ENCODE measurements around the gene PDE6C.

The PDE6C gene

GRCh38 chr10:93629647-93630305 is 17.4 kb downstream of the PDE6C start:
- WGBS (ENCODE audit: insufficient coverage), result 90% methylated on average over 5 of the region's 7 CpGs

DNA sequence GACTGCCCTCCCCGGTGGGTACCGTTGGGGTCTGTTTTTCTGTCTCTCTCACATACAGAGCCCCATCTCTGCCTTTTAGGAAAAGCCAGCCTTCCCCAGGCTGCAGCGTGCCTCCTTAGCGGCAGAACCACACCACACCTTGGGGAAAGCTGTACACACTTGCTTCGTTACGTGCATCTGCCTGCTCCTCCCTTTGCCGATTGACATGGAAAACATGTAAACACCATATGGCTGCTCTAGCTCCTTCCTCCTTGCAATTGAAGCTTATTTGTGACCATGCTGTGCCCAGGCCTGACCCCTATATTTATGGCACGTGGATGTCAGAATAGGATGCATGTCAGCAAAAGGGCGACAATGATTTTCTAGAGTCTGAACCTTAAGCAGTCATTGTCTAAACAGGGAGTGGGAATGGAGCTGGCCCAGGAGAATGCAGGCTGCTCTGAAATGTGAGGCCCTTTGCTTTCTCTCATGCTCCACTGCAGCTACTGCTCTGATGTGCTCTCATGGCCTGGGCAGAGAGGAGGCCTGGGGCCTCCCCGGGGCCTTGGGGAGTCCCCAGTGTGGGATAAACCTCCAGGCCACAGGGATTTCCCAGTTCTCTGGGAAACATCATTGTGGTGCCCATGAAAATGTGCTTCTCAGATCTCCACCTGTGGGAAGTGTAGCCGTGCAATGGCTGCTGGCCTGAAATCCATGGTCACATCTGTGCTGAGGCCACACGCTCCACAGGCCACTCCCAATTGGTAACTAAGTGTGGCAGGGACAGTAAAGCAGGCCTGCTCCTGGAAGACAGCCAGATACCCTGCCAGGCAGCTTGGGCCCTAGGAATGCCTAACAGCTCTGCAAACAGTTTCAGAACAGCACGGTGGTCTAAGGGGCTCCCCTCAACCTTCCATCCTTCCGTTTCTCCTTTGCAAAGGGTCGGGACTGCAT is 18.6 kb downstream of the PDE6C start:
- POLR2A ChIA-PET, result no interaction called here
- Histone ChIP-seq H3K4me1 (ENCODE audit: control extremely low read depth in 1 of 4, control insufficient read depth in 4 of 4, insufficient read depth in 4 of 4, low read length in 3 of 4) (no peaks in the 10 kb centered on the region), H3K9me3 (ENCODE audit: control extremely low read depth in 1 of 5, control insufficient read depth in 4 of 5, insufficient read depth in 2 of 5, low read depth in 1 of 5, low read length in 4 of 5) (peaks cover 0 to 1% (median 0%) of the 10 kb centered on the region in 5 experiments), H3K4me3 (ENCODE audit: control insufficient read depth in 1 of 7, extremely low read depth in 1 of 7, insufficient read depth in 4 of 7, low read depth in 2 of 7, low read length in 6 of 7) (no peak overlapping the region), H3K27ac (ENCODE audit: insufficient read depth in 1 of 2, low read depth in 1 of 2, low read length in 2 of 2, poor library complexity in 1 of 2, severe bottlenecking in 2 of 2) (no peak overlapping the region), H3K27me3 (replicated peaks in 2 of 5; ENCODE audit: control insufficient read depth in 4 of 5, insufficient read depth in 5 of 5, low read length in 4 of 5) (no peaks in the 10 kb centered on the region), H3K36me3 (ENCODE audit: control insufficient read depth in 4 of 4, insufficient read depth in 4 of 4, low read length in 3 of 4) (no peaks in the 10 kb centered on the region)
- no peak for DNase-seq
- WGBS (ENCODE audit: insufficient coverage), result 95% methylated on average over 14 of the region's 15 CpGs
- CTCF ChIA-PET, result interaction anchor here (0.6 kb wide), 1 partner anchor 43 kb away, joined by 3 read pairs; no protein-coding TSS in a partner anchor

More at GRCh38 chr10:93629647-93630305, 17.4 kb downstream of the PDE6C start:
- no peaks in the 10 kb centered on the region for H3K4me1 ChIP-seq (ENCODE audit: control extremely low read depth in 1 of 4, control insufficient read depth in 4 of 4, insufficient read depth in 4 of 4, low read length in 3 of 4)
- no peak overlapping the region for H3K4me3 ChIP-seq (ENCODE audit: control insufficient read depth in 1 of 7, extremely low read depth in 1 of 7, insufficient read depth in 4 of 7, low read depth in 2 of 7, low read length in 6 of 7)
- DNase-seq, result no peak
- no peaks in the 10 kb centered on the region for H3K36me3 ChIP-seq (ENCODE audit: control insufficient read depth in 4 of 4, insufficient read depth in 4 of 4, low read length in 3 of 4)
- H3K27ac ChIP-seq (ENCODE audit: insufficient read depth in 1 of 2, low read depth in 1 of 2, low read length in 2 of 2, poor library complexity in 1 of 2, severe bottlenecking in 2 of 2), result no peak overlapping the region
- H3K9me3 ChIP-seq (ENCODE audit: control extremely low read depth in 1 of 5, control insufficient read depth in 4 of 5, insufficient read depth in 2 of 5, low read depth in 1 of 5, low read length in 4 of 5), result no peaks in the 10 kb centered on the region
- H3K27me3 ChIP-seq (replicated peaks in 2 of 5; ENCODE audit: control insufficient read depth in 4 of 5, insufficient read depth in 5 of 5, low read length in 4 of 5), result no peaks in the 10 kb centered on the region
- CTCF ChIA-PET, result interaction anchor here (0.6 kb wide), 1 partner anchor 42 kb away, joined by 3 read pairs; no protein-coding TSS in a partner anchor
- POLR2A ChIA-PET, result no interaction called here

DNA sequence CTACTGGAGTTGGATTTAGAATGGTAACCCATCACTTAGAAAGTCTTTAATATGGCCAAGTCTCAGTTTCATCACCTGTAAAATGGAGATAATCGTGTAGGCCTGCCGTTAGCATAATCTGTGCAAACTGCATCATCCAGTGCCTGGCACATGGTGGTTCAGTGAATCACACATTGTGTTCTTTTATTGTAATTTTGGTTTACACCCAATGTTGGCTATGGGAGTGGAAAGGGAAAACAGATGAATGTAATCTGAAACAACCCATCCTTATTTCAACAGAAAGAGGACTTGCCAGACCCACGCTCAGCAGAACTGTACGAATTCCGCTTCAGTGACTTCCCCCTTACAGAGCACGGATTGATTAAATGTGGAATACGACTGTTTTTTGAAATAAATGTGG is 27.5 kb downstream of the PDE6C start:
- 97% methylated on average over 6 of the region's 7 CpGs for WGBS (ENCODE audit: insufficient coverage)
- no peak for DNase-seq
- H3K27ac ChIP-seq (ENCODE audit: insufficient read depth in 1 of 2, low read depth in 1 of 2, low read length in 2 of 2, poor library complexity in 1 of 2, severe bottlenecking in 2 of 2), result no peak overlapping the region
- no peaks in the 10 kb centered on the region for H3K27me3 ChIP-seq (replicated peaks in 2 of 5; ENCODE audit: control insufficient read depth in 4 of 5, insufficient read depth in 5 of 5, low read length in 4 of 5)
- H3K4me1 ChIP-seq (ENCODE audit: control extremely low read depth in 1 of 4, control insufficient read depth in 4 of 4, insufficient read depth in 4 of 4, low read length in 3 of 4), result no peaks in the 10 kb centered on the region
- ChIA-PET POLR2A (no interaction called here), CTCF (no interaction called here)
- no peak overlapping the region for H3K4me3 ChIP-seq (ENCODE audit: control insufficient read depth in 1 of 7, extremely low read depth in 1 of 7, insufficient read depth in 4 of 7, low read depth in 2 of 7, low read length in 6 of 7)
- H3K9me3 ChIP-seq (ENCODE audit: control extremely low read depth in 1 of 5, control insufficient read depth in 4 of 5, insufficient read depth in 2 of 5, low read depth in 1 of 5, low read length in 4 of 5), result peaks cover 0 to 2% (median 0%) of the 10 kb centered on the region in 5 experiments
- H3K36me3 ChIP-seq (ENCODE audit: control insufficient read depth in 4 of 4, insufficient read depth in 4 of 4, low read length in 3 of 4), result no peaks in the 10 kb centered on the region

GRCh38 chr10:93652857-93653256 is 40.5 kb downstream of the PDE6C start:
- H3K36me3 ChIP-seq (ENCODE audit: control insufficient read depth in 4 of 4, insufficient read depth in 4 of 4, low read length in 3 of 4), result no peaks in the 10 kb centered on the region
- CTCF ChIA-PET, result no interaction called here

DNA sequence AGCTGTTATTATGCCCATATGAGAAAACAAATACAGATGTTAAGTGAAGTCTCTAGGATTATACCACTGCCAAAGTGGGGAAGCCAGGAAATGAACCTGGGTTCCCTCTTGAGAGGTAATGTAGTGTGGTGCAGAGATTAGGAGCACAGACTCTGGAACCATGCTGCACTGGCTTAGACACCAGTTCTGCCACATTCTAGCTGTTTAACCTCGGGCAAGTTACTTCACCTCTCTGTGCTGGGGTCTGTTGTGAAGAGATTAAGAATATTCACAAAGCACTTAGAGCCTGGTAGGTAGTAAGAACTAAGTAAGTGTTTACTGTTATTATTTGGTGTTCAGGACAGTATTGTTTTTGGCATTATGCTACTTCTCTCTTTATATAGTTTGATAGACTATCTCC is 41.9 kb downstream of the PDE6C start:
- Histone ChIP-seq H3K27ac (ENCODE audit: insufficient read depth in 1 of 2, low read depth in 1 of 2, low read length in 2 of 2, poor library complexity in 1 of 2, severe bottlenecking in 2 of 2) (no peak overlapping the region), H3K4me1 (ENCODE audit: control extremely low read depth in 1 of 4, control insufficient read depth in 4 of 4, insufficient read depth in 4 of 4, low read length in 3 of 4) (no peaks in the 10 kb centered on the region), H3K9me3 (ENCODE audit: control extremely low read depth in 1 of 5, control insufficient read depth in 4 of 5, insufficient read depth in 2 of 5, low read depth in 1 of 5, low read length in 4 of 5) (peaks cover 0 to 5% (median 5%) of the 10 kb centered on the region in 5 experiments), H3K36me3 (ENCODE audit: control insufficient read depth in 4 of 4, insufficient read depth in 4 of 4, low read length in 3 of 4) (no peaks in the 10 kb centered on the region), H3K4me3 (ENCODE audit: control insufficient read depth in 1 of 7, extremely low read depth in 1 of 7, insufficient read depth in 4 of 7, low read depth in 2 of 7, low read length in 6 of 7) (no peak overlapping the region), H3K27me3 (replicated peaks in 2 of 5; ENCODE audit: control insufficient read depth in 4 of 5, insufficient read depth in 5 of 5, low read length in 4 of 5) (no peaks in the 10 kb centered on the region)
- ChIA-PET POLR2A (no interaction called here), CTCF (interaction anchor here (1.0 to 1.2 kb wide), 2 partner anchors 9 to 23 kb away, joined by 3 to 4 read pairs; no protein-coding TSS in a partner anchor)
- no peak for DNase-seq
- WGBS (ENCODE audit: insufficient coverage), result 100% methylated on average over 1 of the region's 1 CpG

More at GRCh38 chr10:93652857-93653256, 40.5 kb downstream of the PDE6C start:
- no peak for DNase-seq
- no peak overlapping the region for H3K27ac ChIP-seq (ENCODE audit: insufficient read depth in 1 of 2, low read depth in 1 of 2, low read length in 2 of 2, poor library complexity in 1 of 2, severe bottlenecking in 2 of 2)
- peaks cover 0 to 5% (median 5%) of the 10 kb centered on the region in 5 experiments for H3K9me3 ChIP-seq (ENCODE audit: control extremely low read depth in 1 of 5, control insufficient read depth in 4 of 5, insufficient read depth in 2 of 5, low read depth in 1 of 5, low read length in 4 of 5)
- WGBS (ENCODE audit: insufficient coverage), result no CpG with 5 or more reads among the region's 1 CpG
- POLR2A ChIA-PET, result interaction anchor here (0.7 kb wide), 1 partner anchor 38 kb away, joined by 6 read pairs; no protein-coding TSS in a partner anchor
- H3K4me1 ChIP-seq (ENCODE audit: control extremely low read depth in 1 of 4, control insufficient read depth in 4 of 4, insufficient read depth in 4 of 4, low read length in 3 of 4), result no peaks in the 10 kb centered on the region
- H3K4me3 ChIP-seq (ENCODE audit: control insufficient read depth in 1 of 7, extremely low read depth in 1 of 7, insufficient read depth in 4 of 7, low read depth in 2 of 7, low read length in 6 of 7), result no peak overlapping the region
- no peaks in the 10 kb centered on the region for H3K27me3 ChIP-seq (replicated peaks in 2 of 5; ENCODE audit: control insufficient read depth in 4 of 5, insufficient read depth in 5 of 5, low read length in 4 of 5)

GRCh38 chr10:93656155-93656554 is 43.8 kb downstream of the PDE6C start:
- Histone ChIP-seq H3K4me3 (ENCODE audit: control insufficient read depth in 1 of 7, extremely low read depth in 1 of 7, insufficient read depth in 4 of 7, low read depth in 2 of 7, low read length in 6 of 7) (no peak overlapping the region), H3K36me3 (ENCODE audit: control insufficient read depth in 4 of 4, insufficient read depth in 4 of 4, low read length in 3 of 4) (no peaks in the 10 kb centered on the region), H3K4me1 (ENCODE audit: control extremely low read depth in 1 of 4, control insufficient read depth in 4 of 4, insufficient read depth in 4 of 4, low read length in 3 of 4) (no peaks in the 10 kb centered on the region), H3K27ac (ENCODE audit: insufficient read depth in 1 of 2, low read depth in 1 of 2, low read length in 2 of 2, poor library complexity in 1 of 2, severe bottlenecking in 2 of 2) (no peak overlapping the region), H3K9me3 (ENCODE audit: control extremely low read depth in 1 of 5, control insufficient read depth in 4 of 5, insufficient read depth in 2 of 5, low read depth in 1 of 5, low read length in 4 of 5) (peaks cover 0 to 5% (median 5%) of the 10 kb centered on the region in 5 experiments), H3K27me3 (replicated peaks in 2 of 5; ENCODE audit: control insufficient read depth in 4 of 5, insufficient read depth in 5 of 5, low read length in 4 of 5) (no peaks in the 10 kb centered on the region)
- ChIA-PET CTCF (no interaction called here), POLR2A (no interaction called here)
- DNase-seq, result no peak
- no CpG with 5 or more reads among the region's 1 CpG for WGBS (ENCODE audit: insufficient coverage)

GRCh38 chr10:93657757-93658156 is 45.4 kb downstream of the PDE6C start:
- no peaks in the 10 kb centered on the region for H3K4me1 ChIP-seq (ENCODE audit: control extremely low read depth in 1 of 4, control insufficient read depth in 4 of 4, insufficient read depth in 4 of 4, low read length in 3 of 4)
- no CpG with 5 or more reads among the region's 1 CpG for WGBS (ENCODE audit: insufficient coverage)
- DNase-seq, result no peak
- H3K4me3 ChIP-seq (ENCODE audit: control insufficient read depth in 1 of 7, extremely low read depth in 1 of 7, insufficient read depth in 4 of 7, low read depth in 2 of 7, low read length in 6 of 7), result no peak overlapping the region
- H3K27me3 ChIP-seq (replicated peaks in 2 of 5; ENCODE audit: control insufficient read depth in 4 of 5, insufficient read depth in 5 of 5, low read length in 4 of 5), result no peaks in the 10 kb centered on the region
- ChIA-PET CTCF (no interaction called here), POLR2A (no interaction called here)
- H3K36me3 ChIP-seq (ENCODE audit: control insufficient read depth in 4 of 4, insufficient read depth in 4 of 4, low read length in 3 of 4), result no peaks in the 10 kb centered on the region
- no peaks in the 10 kb centered on the region for H3K9me3 ChIP-seq (ENCODE audit: control extremely low read depth in 1 of 5, control insufficient read depth in 4 of 5, insufficient read depth in 2 of 5, low read depth in 1 of 5, low read length in 4 of 5)
- no peak overlapping the region for H3K27ac ChIP-seq (ENCODE audit: insufficient read depth in 1 of 2, low read depth in 1 of 2, low read length in 2 of 2, poor library complexity in 1 of 2, severe bottlenecking in 2 of 2)

All from common myeloid progenitor, CD34-positive (primary cell).